SIG-M5 treated with dmso at 0.1 percent for 504 hours (cell line): ENCODE data around the gene SURF1.
"Not testable (repeated sequence)": the region's sequence is repeated elsewhere in the genome, so short reads cannot be mapped to it uniquely, and the experiment has no call there.

Source experiments
- DNase-seq: peaks from one replicate; lab custom pipeline; 2025; ENCODE audit not compliant: unreplicated experiment; lab: John Stamatoyannopoulos, UW

Gene SURF1

GRCh38 chr9:133384736-133385321 is 28.5 kb upstream of the SURF1 start:
- DNase-seq, result no peak

GRCh38 chr9:133383438-133383837 is 27.2 kb upstream of the SURF1 start:
- DNase-seq, result no peak

DNA sequence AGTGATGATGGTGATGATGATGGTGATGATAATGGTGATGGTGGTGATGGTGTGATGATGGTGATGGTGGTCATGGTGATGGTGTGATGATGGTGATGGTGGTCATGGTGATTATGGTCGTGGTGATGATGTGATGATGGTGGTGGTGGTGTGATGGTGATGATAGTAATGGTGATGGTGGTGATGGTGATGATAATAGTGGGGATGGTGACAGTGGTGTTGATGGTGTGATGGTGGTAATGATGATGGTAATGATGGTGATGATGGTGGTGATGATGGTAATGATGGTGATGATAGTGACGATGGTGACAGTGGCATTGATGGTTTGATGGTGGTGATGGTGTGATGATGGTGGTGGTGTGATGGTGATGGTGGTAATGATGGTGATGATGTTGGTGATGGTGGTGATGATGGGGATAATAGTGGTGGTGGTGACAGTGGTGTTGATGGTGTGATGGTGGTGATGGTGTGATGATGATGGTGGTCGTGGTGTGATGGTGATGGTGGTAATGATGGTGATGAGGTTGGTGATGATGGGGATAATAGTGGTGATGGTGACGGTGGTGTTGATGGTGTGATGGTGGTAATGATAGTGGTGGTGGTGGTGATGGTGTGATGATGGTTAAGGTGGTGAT is 26.3 kb upstream of the SURF1 start:
- DNase-seq, result no peak

- DNase-seq, result no peak
Observed at GRCh38 chr9:133380734-133381133, 24.4 kb upstream of the SURF1 start.

DNA sequence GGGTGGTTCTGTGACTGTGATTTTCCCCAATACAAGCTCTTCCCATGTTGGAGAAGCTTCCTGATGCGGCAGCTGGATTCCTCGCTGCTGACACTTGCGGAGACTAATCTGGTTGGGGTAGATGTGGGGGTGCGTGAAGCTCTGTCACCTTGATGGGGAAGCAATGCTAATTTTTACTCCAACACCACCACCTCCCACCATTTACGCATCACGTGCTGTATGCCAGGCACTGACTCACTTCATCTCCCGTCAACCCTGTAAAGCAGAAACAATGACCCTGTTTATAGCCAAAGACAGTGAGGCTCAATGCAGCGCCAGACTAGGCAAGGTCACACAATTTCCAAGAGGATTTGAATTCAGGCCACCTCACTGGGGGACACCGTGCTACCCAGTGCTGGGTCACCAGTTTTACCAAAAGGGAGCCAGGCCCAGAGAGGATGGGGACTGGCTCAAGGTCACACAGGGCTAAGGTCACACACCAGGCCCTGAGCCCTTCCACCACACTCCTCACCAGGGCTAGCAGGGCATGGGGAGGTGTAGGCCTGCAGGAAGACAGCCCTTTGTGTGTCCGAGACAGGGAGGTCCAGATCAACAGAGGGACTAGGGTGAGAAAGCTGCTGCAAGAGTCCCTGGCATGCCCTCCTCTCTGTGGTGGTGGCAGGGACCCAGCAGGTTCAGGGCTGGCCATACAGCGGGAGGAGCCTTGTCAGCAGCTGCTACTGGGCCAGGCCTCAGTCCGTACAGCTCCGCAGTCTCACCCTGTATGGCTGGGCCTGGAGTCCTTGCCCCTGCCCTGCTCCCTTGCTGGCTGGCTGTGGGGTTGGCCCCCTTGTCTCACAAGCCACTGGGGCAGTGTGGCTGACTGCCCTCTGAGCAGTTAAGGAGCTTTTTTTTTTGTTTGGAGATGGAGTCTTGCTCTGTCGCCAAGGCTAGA is 23.1 kb upstream of the SURF1 start:
- DNase-seq, result no peak

DNA sequence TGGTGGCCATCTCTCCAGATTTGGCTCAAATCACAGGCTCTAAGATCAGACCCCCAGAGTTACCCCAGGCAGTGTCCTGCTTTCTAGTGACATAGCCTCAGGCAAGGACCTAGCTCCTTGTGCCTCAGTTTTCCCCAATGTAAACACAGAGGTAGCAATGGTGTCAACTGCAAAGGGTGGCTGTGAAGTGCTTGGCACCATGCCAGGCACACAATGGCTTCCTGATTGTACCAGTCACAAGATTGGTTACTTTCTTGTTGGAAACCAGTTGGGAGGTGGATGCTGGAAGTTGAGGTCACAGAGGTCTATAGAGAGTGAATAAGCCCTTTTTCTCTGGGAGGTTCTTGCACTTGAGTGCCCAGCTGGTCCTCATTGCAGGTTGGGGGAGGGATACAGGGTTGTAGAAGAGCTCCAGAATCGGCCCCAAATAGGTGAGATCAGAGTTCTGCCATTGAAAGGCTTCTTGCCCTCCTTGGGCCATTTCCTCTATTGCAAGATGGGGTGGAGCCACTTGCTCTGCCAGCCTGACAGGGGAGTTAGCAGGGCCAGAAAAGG is 22.2 kb upstream of the SURF1 start:
- no peak for DNase-seq

- DNase-seq, result no peak
Observed at GRCh38 chr9:133377721-133378216, 21.5 kb upstream of the SURF1 start.

DNA sequence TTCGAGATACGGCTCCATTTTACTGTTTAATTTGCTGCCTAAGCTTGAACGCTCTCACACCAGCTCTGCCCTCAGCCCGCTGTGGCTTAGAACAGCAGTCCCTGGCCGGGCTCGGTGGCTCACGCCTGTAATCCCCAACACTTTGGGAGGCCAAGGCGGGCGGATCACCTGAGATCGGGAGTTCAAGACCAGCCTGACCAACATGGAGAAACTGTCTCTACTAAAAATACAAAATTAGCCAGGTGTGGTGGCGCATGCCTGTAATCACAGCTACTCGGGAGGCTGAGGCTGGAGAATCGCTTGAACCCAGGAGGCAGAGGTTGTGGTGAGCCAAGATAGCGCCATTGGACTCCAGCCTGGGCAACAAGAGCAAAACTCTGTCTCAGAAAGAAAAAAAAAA is 21.0 kb upstream of the SURF1 start:
- not testable (repeated sequence) for DNase-seq

- peak; percentile 83 for DNase-seq
Observed at GRCh38 chr9:133375724-133376654, 19.7 kb upstream of the SURF1 start, which contains the start of the genes STKLD1 and SURF4. Gene STKLD1, plus strand, starts transcription at chr9:133376366. Its CDS starts 108 bp downstream, at chr9:133376474. Gene SURF4, minus strand, starts transcription at chr9:133376060. Its CDS starts 91 bp downstream, at chr9:133375969.

GRCh38 chr9:133375116-133375723 is 18.9 kb upstream of the SURF1 start:
- DNase-seq, result peak; percentile 54

- DNase-seq, result peak; percentile 83
Observed at GRCh38 chr9:133374612-133375115, 18.4 kb upstream of the SURF1 start.

- no peak for DNase-seq
Observed at GRCh38 chr9:133372144-133372543, 15.9 kb upstream of the SURF1 start.

- peak; percentile 30 for DNase-seq
Observed at GRCh38 chr9:133371261-133371711, 15.0 kb upstream of the SURF1 start.

DNA sequence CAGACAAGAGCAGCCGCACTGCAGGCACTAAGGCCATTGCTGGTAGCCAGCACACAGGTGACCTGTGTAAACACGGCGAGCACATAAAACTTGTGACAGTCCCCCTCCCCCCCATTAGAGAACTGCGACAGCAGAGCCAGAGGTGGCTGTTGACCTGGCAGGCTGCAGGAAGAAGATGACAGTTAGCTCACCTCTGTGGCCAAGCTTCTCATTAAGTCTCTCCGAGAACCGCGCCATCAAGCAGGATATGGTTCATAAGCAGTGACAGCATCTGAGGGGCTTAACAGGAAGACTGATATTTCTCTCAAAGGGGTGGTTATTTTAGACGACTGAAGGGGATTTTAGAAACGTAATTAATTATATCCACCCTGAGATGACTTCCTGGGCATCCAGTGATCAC is 14.4 kb upstream of the SURF1 start:
- DNase-seq, result no peak

DNA sequence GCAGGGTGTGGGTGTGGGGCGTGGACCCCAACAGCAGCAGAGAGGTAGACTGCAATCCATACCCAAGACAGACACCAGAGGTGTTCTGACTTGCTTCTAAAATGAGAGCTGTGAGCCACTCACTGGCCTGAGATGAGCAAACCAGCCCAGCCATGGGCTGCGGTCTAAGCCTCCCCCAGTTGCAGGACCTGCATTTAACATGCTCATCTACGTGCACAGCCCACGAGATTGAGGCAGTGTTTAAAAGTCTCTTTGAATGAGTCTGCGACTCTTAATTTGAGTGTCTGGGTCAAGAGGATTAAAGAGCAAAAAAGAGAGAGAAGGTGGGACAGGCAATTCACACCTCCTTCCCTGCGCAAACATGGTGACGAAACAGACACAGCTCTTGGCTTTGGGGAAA is 13.6 kb upstream of the SURF1 start:
- no peak for DNase-seq

DNA sequence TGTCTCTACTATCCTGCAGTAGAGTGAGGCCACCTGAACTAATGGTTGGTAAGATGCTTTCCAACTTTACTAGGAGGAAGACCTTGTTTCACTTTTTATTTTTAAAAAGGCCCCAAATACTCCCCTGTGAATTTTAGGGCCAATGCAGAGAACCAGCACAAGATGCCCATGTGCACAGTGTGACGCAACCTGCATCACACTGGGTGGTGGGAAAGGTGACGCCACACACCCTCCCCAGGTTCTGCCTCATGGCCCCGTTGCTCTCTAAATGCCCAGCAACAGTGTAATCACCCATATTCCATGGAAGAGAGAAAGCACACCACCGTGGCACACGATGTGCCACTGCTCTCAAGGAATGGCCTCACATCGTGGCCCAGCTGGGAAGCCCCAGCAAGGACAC is 13.1 kb upstream of the SURF1 start:
- DNase-seq, result no peak

DNA sequence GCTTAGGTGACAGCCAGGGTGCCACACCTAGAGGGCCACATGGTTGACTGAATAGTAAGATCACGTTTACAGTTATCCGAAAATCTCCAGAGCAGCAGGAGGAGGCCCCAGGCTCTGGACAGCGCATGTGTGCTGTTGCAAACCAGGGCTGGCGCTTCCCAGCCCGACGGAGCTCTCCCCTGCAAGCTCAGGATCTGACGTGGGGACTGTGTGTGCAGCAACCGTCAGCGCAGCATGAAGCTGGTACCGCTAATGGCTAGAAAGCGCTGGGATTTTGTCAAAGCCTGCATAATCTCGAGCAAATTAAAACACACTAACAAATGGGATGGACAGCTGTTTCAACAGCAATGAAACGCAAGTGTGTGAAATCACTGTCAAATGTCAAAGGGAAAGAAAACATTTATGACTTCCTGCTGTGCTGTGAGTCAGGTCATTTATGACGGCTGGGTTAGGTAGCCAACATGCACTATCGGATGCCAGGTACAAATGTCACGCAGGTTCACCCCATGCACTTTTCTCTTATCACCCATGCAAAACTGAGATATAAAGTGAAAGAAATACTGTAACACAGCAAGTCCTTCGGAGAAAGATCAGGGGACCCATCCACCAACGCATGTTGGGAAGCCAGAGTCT is 12.1 kb upstream of the SURF1 start:
- DNase-seq, result no peak

DNA sequence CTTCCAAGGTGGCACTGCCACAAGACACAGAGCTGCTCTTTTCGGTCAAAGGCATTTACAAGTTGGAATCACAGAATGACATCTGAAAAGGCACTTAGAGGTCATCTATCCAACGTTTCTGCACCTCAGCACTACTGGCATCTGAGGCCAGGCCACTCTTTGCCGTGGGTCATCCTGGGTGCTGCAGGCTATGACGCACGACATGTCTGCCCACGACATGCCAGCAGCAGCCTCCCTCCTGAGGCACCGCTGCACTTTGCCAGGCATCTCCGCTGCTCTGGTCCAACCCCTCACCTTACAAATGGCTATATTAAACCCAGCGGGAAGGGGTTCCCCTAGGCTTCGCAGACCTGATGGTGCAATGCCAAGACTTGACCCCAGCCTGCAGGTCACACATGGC is 11.5 kb upstream of the SURF1 start:
- no peak for DNase-seq

GRCh38 chr9:133367221-133367620 is 10.9 kb upstream of the SURF1 start:
- DNase-seq, result no peak
